ENCODE measurements around the gene C1orf198. TPM values are rescaled to one million over a fixed set of nuclear protein-coding genes. Genes with fewer than 3 reads are reported as not detected.

The C1orf198 gene
- total RNA-seq, 1 donor from 2014 or later = 8.9 TPM

- Mint-ChIP-seq H3K36me3 (ENCODE audit: low read depth) (no peaks in the 10 kb centered on the region), H3K9me3 (no peaks in the 10 kb centered on the region), H3K4me1 (ENCODE audit: low read depth) (no peaks in the 10 kb centered on the region), H3K27ac (no peak overlapping the region), H3K4me3 (ENCODE audit: low read depth) (no peak overlapping the region), H3K27me3 (ENCODE audit: low read depth) (peaks cover 3% of the 10 kb centered on the region)
- intact Hi-C loops (cut with micrococcal nuclease) = no loop called here
- no peak for DNase-seq (ENCODE audit: low spot score)
Measured at GRCh38 chr1:230791986-230792564, 76.2 kb downstream of the C1orf198 start.

DNA sequence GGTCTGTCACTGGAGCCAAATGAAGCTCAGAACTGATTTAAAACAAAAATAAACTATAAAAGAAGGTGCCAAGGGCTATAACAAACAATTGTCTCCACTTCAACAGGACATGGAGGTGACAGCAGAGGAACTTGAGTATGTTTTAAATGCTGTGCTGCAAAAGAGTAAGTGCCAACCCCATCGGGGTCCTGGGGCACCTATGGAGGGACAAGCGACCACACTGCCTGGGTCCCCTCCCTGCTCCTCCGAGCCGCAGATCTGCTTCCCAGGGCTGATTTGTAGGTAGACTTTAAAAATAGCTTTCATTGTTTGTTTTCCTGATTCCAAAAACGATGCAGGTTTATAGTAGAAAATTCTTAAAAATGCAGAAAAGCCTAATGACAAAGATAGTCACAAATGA, 78.3 kb downstream of the C1orf198 start:
- H3K27me3 Mint-ChIP-seq (ENCODE audit: low read depth) = peaks cover 3% of the 10 kb centered on the region
- no peak overlapping the region for H3K4me3 Mint-ChIP-seq (ENCODE audit: low read depth)
- H3K27ac Mint-ChIP-seq = no peak overlapping the region

DNA sequence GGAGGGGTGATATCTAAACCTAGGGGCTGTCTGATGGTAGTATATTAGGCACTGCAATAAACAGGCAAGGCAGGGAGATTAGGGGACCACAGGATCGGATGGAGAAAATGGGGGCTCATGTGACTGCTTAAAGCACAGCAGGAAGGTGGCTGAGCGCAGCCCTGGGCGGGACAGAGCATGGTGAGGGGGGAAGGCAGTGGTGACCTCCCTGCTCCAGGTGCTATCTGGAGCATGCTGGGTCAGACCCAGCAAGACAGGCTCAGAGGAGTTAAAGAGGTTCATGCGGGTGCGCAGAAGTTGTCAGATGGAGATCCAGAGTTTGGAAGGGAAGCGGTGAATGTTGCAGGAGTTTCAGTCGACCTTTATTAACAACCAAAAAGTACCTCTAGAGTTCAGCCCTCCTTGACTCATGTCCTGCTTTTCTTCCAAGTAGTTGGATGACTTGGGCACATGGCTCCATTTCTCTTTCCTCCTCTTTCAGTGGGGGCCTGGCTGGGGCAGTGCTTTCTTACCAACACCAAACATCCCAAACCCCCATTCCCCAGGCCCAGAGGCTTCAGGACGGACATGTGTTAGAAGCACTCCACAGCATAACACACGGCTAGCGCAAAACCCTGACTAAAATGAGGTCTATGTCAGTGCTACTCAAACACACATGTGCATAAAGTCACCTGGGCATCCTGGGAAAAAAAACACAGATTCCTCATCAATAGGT, 79.6 kb downstream of the C1orf198 start:
- H3K27ac Mint-ChIP-seq = no peak overlapping the region
- H3K9me3 Mint-ChIP-seq = no peaks in the 10 kb centered on the region
- intact Hi-C loops (cut with micrococcal nuclease) = no loop called here
- no peak overlapping the region for H3K4me3 Mint-ChIP-seq (ENCODE audit: low read depth)
- DNase-seq (ENCODE audit: low spot score) = no peak
- no peaks in the 10 kb centered on the region for H3K36me3 Mint-ChIP-seq (ENCODE audit: low read depth)
- H3K4me1 Mint-ChIP-seq (ENCODE audit: low read depth) = no peaks in the 10 kb centered on the region
- H3K27me3 Mint-ChIP-seq (ENCODE audit: low read depth) = peaks cover 3% of the 10 kb centered on the region

More for the DNA sequence above, 78.3 kb downstream of the C1orf198 start:
- H3K36me3 Mint-ChIP-seq (ENCODE audit: low read depth) = no peaks in the 10 kb centered on the region
- no peak for DNase-seq (ENCODE audit: low spot score)
- H3K4me1 Mint-ChIP-seq (ENCODE audit: low read depth) = no peaks in the 10 kb centered on the region
- H3K9me3 Mint-ChIP-seq = no peaks in the 10 kb centered on the region
- intact Hi-C loops (cut with micrococcal nuclease) = no loop called here

GRCh38 chr1:230787471-230787870, 80.8 kb downstream of the C1orf198 start:
- Mint-ChIP-seq H3K4me3 (ENCODE audit: low read depth) (no peak overlapping the region), H3K27ac (no peak overlapping the region), H3K36me3 (ENCODE audit: low read depth) (no peaks in the 10 kb centered on the region), H3K4me1 (ENCODE audit: low read depth) (no peaks in the 10 kb centered on the region), H3K27me3 (ENCODE audit: low read depth) (peaks cover 3% of the 10 kb centered on the region), H3K9me3 (no peaks in the 10 kb centered on the region)
- intact Hi-C loops (cut with micrococcal nuclease) = no loop called here
- DNase-seq (ENCODE audit: low spot score) = no peak

Other genes starting within 250 kb of the C1orf198 start
- 36.9 and 38.8 TPM in 2 replicates for gene COG2, start 226.0 kb downstream of the C1orf198 start, total RNA-seq
- gene AGT, start 154.4 kb downstream of the C1orf198 start, total RNA-seq = not detected in 2 replicates
- not detected in 2 replicates for gene CAPN9, start 121.1 kb downstream of the C1orf198 start, total RNA-seq
- gene TTC13, start 110.3 kb upstream of the C1orf198 start, total RNA-seq = 17.5 and 17.7 TPM in 2 replicates
- 10.7 and 11.3 TPM in 2 replicates for gene ARV1, start 110.6 kb upstream of the C1orf198 start, total RNA-seq
- 16.1 and 18.7 TPM in 2 replicates for gene FAM89A, start 171.7 kb upstream of the C1orf198 start, total RNA-seq